H4 (cell line): Measurements from ENCODE around the gene HDAC7. TPM values are rescaled to one million over a fixed set of nuclear protein-coding genes. Genes with fewer than 3 reads are reported as not detected.
A peak's percentile ranks its signal among the peaks of the same experiment; 100 is the strongest.

Experiments
- DNase-seq: peaks from one replicate; pipeline ENCODE4 v3.0.0-alpha.2; 2015; ENCODE audit warnings: low spot score
- total RNA-seq: library from RNA; depleted of rRNA; stranded (reverse); fragments of >200 nt; shearing (Covaris generic); gene quantifications from 2 replicates; pipeline ENCODE4 v1.2.3, GENCODE V29; 2014

HDAC7 gene
- total RNA-seq, 1 experiment from 2014 or later, result 13.7 TPM

- no peak for DNase-seq
Observed at GRCh38 chr12:47766502-47767215, 53.0 kb downstream of the HDAC7 start.

- DNase-seq, result no peak
Observed at GRCh38 chr12:47763481-47764346, 56.0 kb downstream of the HDAC7 start.

GRCh38 chr12:47762850-47763465 is 56.7 kb downstream of the HDAC7 start:
- no peak for DNase-seq

- DNase-seq, result peak; percentile 76
Observed at GRCh38 chr12:47758834-47759690, 60.6 kb downstream of the HDAC7 start, which contains the start of gene RAPGEF3. TSS of gene RAPGEF3 (minus strand) at chr12:47758880. CDS start at chr12:47758556, 324 bp downstream.

- no peak for DNase-seq
Observed at GRCh38 chr12:47758584-47758833, 61.2 kb downstream of the HDAC7 start.

GRCh38 chr12:47757840-47758583 is 61.7 kb downstream of the HDAC7 start:
- DNase-seq, result no peak

- DNase-seq, result no peak
Observed at GRCh38 chr12:47757364-47757839, 62.3 kb downstream of the HDAC7 start.

GRCh38 chr12:47755655-47756562 is 63.8 kb downstream of the HDAC7 start:
- DNase-seq, result no peak

GRCh38 chr12:47754881-47755280 is 64.8 kb downstream of the HDAC7 start:
- DNase-seq, result no peak

GRCh38 chr12:47754126-47754525 is 65.6 kb downstream of the HDAC7 start:
- DNase-seq, result no peak

- peak; percentile 75 for DNase-seq
Observed at GRCh38 chr12:47753021-47754001, 66.4 kb downstream of the HDAC7 start.

- no peak for DNase-seq
Observed at GRCh38 chr12:47752552-47752951, 67.2 kb downstream of the HDAC7 start.

GRCh38 chr12:47752121-47752520 is 67.6 kb downstream of the HDAC7 start:
- no peak for DNase-seq

- DNase-seq, result no peak
Observed at GRCh38 chr12:47751561-47751960, 68.1 kb downstream of the HDAC7 start.

- no peak for DNase-seq
Observed at GRCh38 chr12:47750916-47751470, 68.7 kb downstream of the HDAC7 start.

- no peak for DNase-seq
Observed at GRCh38 chr12:47750229-47750798, 69.4 kb downstream of the HDAC7 start.

- no peak for DNase-seq
Observed at GRCh38 chr12:47748899-47749298, 70.8 kb downstream of the HDAC7 start.

GRCh38 chr12:47748507-47748828 is 71.2 kb downstream of the HDAC7 start:
- DNase-seq, result no peak
